Tibial nerve (tissue), 4 donors: ENCODE data around the gene KDR. TPM values are rescaled to one million over a fixed set of nuclear protein-coding genes. Genes with fewer than 3 reads are reported as not detected.

Experiments
- DNase-seq, 2 donors: peaks; one replicate each; pipeline ENCODE4 v3.0.0-alpha.2; 2019; ENCODE audit warnings: low spot score in 2 of 2
- H3K27ac ChIP-seq, 4 donors: fragments of 200-600 bp; sonication (generic) in 3 of 4; one replicate each; pipeline ENCODE4 v1.5.1; 2017 to 2019; ENCODE audit warnings: mild to moderate bottlenecking in 1 of 4
- H3K27me3 ChIP-seq, 2 donors: fragments of 200-600 bp; sonication (generic) in 1 of 2; one replicate each; pipeline versions ENCODE4 v1.5.1 to v1.6.0; 2017 to 2019
- H3K36me3 ChIP-seq, 3 donors: fragments of 200-600 bp; sonication (generic); one replicate each; pipeline ENCODE4 v1.5.1; 2018 to 2019
- H3K4me1 ChIP-seq, 4 donors: fragments of 200-600 bp; sonication (generic) in 3 of 4; one replicate each; pipeline ENCODE4 v1.5.1; 2017 to 2019
- H3K4me3 ChIP-seq, 4 donors: fragments of 200-600 bp; sonication (generic) in 3 of 4; one replicate each; pipeline ENCODE4 v1.5.1; 2017 to 2019; ENCODE audit warnings: mild to moderate bottlenecking in 1 of 4, moderate library complexity in 1 of 4
- H3K9me3 ChIP-seq, 4 donors: fragments of 200-600 bp; sonication (generic) in 3 of 4; one replicate each; pipeline ENCODE4 v1.5.1; 2017 to 2019
- EP300 ChIP-seq, 2 donors: sonication (generic); formaldehyde crosslinking; IDR thresholded peaks; one replicate each; pipeline ENCODE4 v1.6.1; 2017; ENCODE audit warnings: antibody characterized with exemption in 2 of 2, mild to moderate bottlenecking in 1 of 2
- POLR2A ChIP-seq, 2 donors: fragments of 450-650 bp; IDR thresholded peaks; one replicate each; pipeline ENCODE4 v1.6.1; 2017; ENCODE audit warnings: antibody characterized with exemption in 2 of 2, mild to moderate bottlenecking in 2 of 2, moderate library complexity in 2 of 2
- WGBS, 2 donors: methylation state at CpG; one replicate each; pipeline ENCODE4 v1.1.5; 2018; 5-methylcytosine and 5-hydroxymethylcytosine counted together
- total RNA-seq, 4 donors: library from RNA; depleted of rRNA; stranded (reverse); fragments of >200 nt; gene quantifications; one replicate each; pipeline ENCODE4 v1.1.0, GENCODE V29; 2016
- TF ChIP-seq, protein P1 (sequence below), 5 experiments: fragments of 200-600 bp in 3 of 5; fragments of 450-650 bp in 2 of 5; sonication (generic) in 3 of 5; IDR thresholded peaks; one replicate each; pipeline ENCODE4 v1.5.1; 2016 to 2019; ENCODE audit warnings: antibody characterized with exemption in 5 of 5, mild to moderate bottlenecking in 3 of 5, moderate library complexity in 2 of 5

Gene KDR
- total RNA-seq, 4 donors from 2014 or later = 28.8 to 85.7 (median 74.6) TPM

GRCh38 chr4:55077577-55077976, 47.8 kb downstream of the KDR start:
- no peak for DNase-seq
- Histone ChIP-seq H3K36me3 (no peaks in the 10 kb centered on the region), H3K27ac (no peak overlapping the region), H3K27me3 (no peaks in the 10 kb centered on the region), H3K4me3 (no peak overlapping the region), H3K4me1 (peaks cover 0 to 8% (median 0%) of the 10 kb centered on the region in 4 donors), H3K9me3 (no peaks in the 10 kb centered on the region)
- 73% methylated on average over 2 of the region's 2 CpGs for WGBS, 2 donors
- TF ChIP-seq, protein P1, sequence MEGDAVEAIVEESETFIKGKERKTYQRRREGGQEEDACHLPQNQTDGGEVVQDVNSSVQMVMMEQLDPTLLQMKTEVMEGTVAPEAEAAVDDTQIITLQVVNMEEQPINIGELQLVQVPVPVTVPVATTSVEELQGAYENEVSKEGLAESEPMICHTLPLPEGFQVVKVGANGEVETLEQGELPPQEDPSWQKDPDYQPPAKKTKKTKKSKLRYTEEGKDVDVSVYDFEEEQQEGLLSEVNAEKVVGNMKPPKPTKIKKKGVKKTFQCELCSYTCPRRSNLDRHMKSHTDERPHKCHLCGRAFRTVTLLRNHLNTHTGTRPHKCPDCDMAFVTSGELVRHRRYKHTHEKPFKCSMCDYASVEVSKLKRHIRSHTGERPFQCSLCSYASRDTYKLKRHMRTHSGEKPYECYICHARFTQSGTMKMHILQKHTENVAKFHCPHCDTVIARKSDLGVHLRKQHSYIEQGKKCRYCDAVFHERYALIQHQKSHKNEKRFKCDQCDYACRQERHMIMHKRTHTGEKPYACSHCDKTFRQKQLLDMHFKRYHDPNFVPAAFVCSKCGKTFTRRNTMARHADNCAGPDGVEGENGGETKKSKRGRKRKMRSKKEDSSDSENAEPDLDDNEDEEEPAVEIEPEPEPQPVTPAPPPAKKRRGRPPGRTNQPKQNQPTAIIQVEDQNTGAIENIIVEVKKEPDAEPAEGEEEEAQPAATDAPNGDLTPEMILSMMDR (IDR thresholded peaks at IDR 0.05) = no peak
- TF ChIP-seq EP300 (IDR thresholded peaks at IDR 0.05) (no peak), POLR2A (IDR thresholded peaks at IDR 0.05) (no peak)

DNA sequence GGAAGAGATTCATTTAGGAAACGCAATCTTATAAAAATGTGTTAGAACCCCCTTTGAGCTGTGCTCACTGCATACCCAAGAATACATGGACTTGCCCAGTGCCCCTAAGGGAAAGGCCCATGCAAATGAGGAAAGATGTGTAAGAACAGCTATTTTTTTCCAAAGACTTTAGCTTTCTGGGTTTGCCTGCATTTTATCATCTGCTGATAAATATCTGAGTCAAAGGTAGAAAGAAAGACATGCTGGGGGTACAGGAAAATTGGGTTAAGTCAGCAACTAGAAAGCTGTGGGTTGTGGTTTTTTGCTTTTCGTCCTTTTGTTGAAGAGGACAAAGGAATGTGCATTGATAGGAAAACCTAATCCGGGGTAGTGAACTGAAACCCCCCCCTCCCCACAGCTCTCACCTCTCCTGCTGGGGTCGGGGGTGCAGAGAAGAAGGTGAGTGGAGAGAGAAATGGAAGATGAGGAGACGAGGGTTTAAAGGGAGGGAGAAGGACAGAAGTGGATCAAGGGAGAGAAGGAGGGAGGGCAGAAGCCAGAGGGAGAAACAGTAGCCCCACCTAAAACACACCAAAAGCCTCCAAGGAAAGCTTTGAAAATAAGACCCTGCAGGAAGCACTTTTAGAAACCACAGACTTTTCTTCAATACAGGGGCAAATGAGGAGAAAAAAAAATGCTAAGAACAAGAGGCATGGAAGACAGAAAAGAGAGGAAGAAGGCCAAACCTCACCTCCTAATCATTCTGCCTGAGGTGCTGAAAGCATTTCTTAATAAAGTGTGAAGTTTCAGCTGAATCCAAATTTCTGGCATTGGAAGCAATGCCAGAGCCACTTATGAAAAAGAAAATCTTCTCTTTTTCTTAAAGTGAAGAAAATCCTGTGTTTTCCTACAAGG, 49.3 kb downstream of the KDR start:
- TF ChIP-seq EP300 (IDR thresholded peaks at IDR 0.05) (no peak), POLR2A (IDR thresholded peaks at IDR 0.05) (no peak)
- TF ChIP-seq, protein P1 (IDR thresholded peaks at IDR 0.05) = no peak
- H3K4me1 ChIP-seq = peaks cover 0 to 8% (median 0%) of the 10 kb centered on the region in 4 donors
- H3K9me3 ChIP-seq = no peaks in the 10 kb centered on the region
- no peak for DNase-seq
- H3K27me3 ChIP-seq = no peaks in the 10 kb centered on the region
- H3K27ac ChIP-seq = no peak overlapping the region
- 44 to 45% methylated on average over 5 of the region's 5 CpGs for WGBS, 2 donors
- H3K36me3 ChIP-seq = no peaks in the 10 kb centered on the region
- H3K4me3 ChIP-seq = no peak overlapping the region

DNA sequence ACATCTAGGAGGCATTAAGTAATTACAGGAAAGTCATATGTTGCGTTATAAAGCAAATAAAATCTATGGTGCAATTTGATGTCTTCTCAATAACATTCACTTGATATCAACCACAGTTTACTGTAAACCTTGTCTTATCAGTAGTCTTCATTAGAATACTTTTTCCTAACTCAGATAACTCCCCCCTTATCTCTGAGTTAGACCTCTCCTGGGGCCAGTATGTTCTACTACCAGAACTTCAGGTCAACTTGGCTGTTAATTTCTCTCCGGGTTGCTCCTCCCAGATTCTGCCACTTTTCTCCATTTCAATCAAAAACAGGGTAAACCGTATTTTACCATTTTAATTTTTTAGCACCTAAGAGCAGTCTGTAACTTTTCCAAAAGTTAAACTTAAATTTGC, 50.0 kb downstream of the KDR start:
- WGBS, 2 donors = 79 to 88% methylated on average over 3 of the region's 3 CpGs
- no peak overlapping the region for H3K27ac ChIP-seq
- H3K36me3 ChIP-seq = no peaks in the 10 kb centered on the region
- no peak overlapping the region for H3K4me3 ChIP-seq
- TF ChIP-seq POLR2A (IDR thresholded peaks at IDR 0.05) (no peak), EP300 (IDR thresholded peaks at IDR 0.05) (no peak)
- TF ChIP-seq, protein P1 (IDR thresholded peaks at IDR 0.05) = no peak
- DNase-seq = no peak
- no peaks in the 10 kb centered on the region for H3K27me3 ChIP-seq
- H3K4me1 ChIP-seq = peaks cover 0 to 8% (median 0%) of the 10 kb centered on the region in 4 donors
- H3K9me3 ChIP-seq = no peaks in the 10 kb centered on the region

DNA sequence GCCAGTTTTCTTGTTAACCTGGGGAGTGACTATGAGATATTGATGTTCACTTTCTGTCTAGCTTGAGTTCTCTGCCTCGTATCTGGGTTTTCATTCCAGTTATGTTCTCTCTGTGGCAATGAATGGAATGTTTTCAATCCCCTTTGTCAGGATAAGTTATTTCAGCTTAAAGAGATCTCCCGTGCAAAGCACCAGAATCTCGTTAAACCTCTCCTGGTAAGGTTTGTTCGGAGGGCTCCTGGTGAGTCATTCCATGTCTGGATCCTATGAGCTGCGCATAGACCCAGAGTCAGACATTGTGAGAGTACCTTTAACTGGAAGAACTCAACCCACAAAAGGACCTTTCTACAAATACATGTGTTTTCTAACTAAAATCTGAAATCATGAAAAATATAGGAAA, 51.0 kb downstream of the KDR start:
- 54 to 63% methylated on average over 5 of the region's 5 CpGs for WGBS, 2 donors
- H3K4me1 ChIP-seq = peaks cover 0 to 6% (median 0%) of the 10 kb centered on the region in 4 donors
- TF ChIP-seq, protein P1 (IDR thresholded peaks at IDR 0.05) = no peak
- TF ChIP-seq EP300 (IDR thresholded peaks at IDR 0.05) (no peak), POLR2A (IDR thresholded peaks at IDR 0.05) (no peak)
- no peak for DNase-seq
- no peak overlapping the region for H3K4me3 ChIP-seq
- H3K27me3 ChIP-seq = no peaks in the 10 kb centered on the region
- H3K36me3 ChIP-seq = no peaks in the 10 kb centered on the region
- H3K9me3 ChIP-seq = no peaks in the 10 kb centered on the region
- no peak overlapping the region for H3K27ac ChIP-seq

DNA sequence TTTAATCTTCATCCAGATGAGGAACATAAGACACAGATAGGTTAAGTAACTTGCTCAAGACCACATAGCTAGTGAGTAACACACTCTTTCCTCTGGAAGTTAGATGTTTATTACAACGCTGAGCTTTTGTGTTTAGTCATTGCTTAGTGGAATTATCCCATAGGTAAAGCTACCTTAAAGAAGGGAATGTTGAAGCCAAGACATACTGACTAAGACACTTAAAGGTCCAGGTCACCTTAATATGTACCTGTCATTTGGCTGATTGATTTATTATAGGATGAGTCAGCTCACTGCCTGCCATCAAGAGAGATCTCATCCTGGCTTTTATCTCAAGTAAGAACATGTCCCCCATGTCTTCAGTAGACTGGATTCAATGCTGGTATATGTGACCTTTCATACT, 53.4 kb downstream of the KDR start:
- no peak overlapping the region for H3K27ac ChIP-seq
- TF ChIP-seq POLR2A (IDR thresholded peaks at IDR 0.05) (no peak), EP300 (IDR thresholded peaks at IDR 0.05) (no peak)
- TF ChIP-seq, protein P1 (IDR thresholded peaks at IDR 0.05) = no peak
- no peak overlapping the region for H3K4me3 ChIP-seq
- WGBS, 2 donors = 85 to 93% methylated on average over 1 of the region's 1 CpG
- H3K36me3 ChIP-seq = no peaks in the 10 kb centered on the region
- no peak for DNase-seq
- no peaks in the 10 kb centered on the region for H3K9me3 ChIP-seq
- H3K4me1 ChIP-seq = no peaks in the 10 kb centered on the region
- no peaks in the 10 kb centered on the region for H3K27me3 ChIP-seq
